GM20000 (cell line): ENCODE data around the gene MTCH2.

Source experiments
- DNase-seq: peaks from one replicate; pipeline ENCODE4 v3.0.0; 2012; ENCODE audit warnings: low spot score
- CTCF ChIP-seq: IDR thresholded peaks from 2 replicates; pipeline ENCODE4 v1.5.1; 2012; ENCODE audit warnings: mild to moderate bottlenecking, control low read depth; ENCODE audit errors: extremely low read depth, missing control alignments

The MTCH2 gene

GRCh38 chr11:47570651-47571356 lies 71.6 kb downstream of the MTCH2 start:
- no peak for TF ChIP-seq CTCF
- DNase-seq, result no peak

GRCh38 chr11:47569646-47570045 lies 72.7 kb downstream of the MTCH2 start:
- DNase-seq, result no peak
- TF ChIP-seq CTCF, result no peak
